ENCODE results near the gene GABBR1. TPM values are rescaled to one million over a fixed set of nuclear protein-coding genes. Genes with fewer than 3 reads are reported as not detected.

The GABBR1 gene
- total RNA-seq, 1 donor from 2014 or later: 19.3 TPM

GRCh38 chr6:29537714-29538403 lies 95.1 kb downstream of the GABBR1 start:
- H3K4me3 ChIP-seq: no peak overlapping the region
- H3K27ac ChIP-seq (replicated peaks): no peak overlapping the region
- intact Hi-C loops (cut with micrococcal nuclease): no loop called here
- no peaks in the 10 kb centered on the region for H3K9me3 ChIP-seq (replicated peaks)
- no peaks in the 10 kb centered on the region for H3K4me1 ChIP-seq
- DNase-seq: no peak
- no peak for TF ChIP-seq CTCF (IDR thresholded peaks at IDR 0.05; ENCODE audit: borderline replicate concordance)
- H3K36me3 ChIP-seq: no peaks in the 10 kb centered on the region
- H3K27me3 ChIP-seq (ENCODE audit: low read depth): peaks cover 27% of the 10 kb centered on the region

- no peaks in the 10 kb centered on the region for H3K27me3 ChIP-seq (ENCODE audit: low read depth)
- H3K4me3 ChIP-seq: no peak overlapping the region
- no peaks in the 10 kb centered on the region for H3K9me3 ChIP-seq (replicated peaks)
- intact Hi-C loops (cut with micrococcal nuclease): no loop called here
- no peaks in the 10 kb centered on the region for H3K36me3 ChIP-seq
- no peaks in the 10 kb centered on the region for H3K4me1 ChIP-seq
- no peak overlapping the region for H3K27ac ChIP-seq (replicated peaks)
- no peak for DNase-seq
- TF ChIP-seq CTCF (IDR thresholded peaks at IDR 0.05; ENCODE audit: borderline replicate concordance): no peak
These were observed 100.5 kb downstream of the GABBR1 start for GRCh38 chr6:29532320-29532951.

GRCh38 chr6:29531668-29532067 lies 101.3 kb downstream of the GABBR1 start:
- no peak for TF ChIP-seq CTCF (IDR thresholded peaks at IDR 0.05; ENCODE audit: borderline replicate concordance)
- H3K9me3 ChIP-seq (replicated peaks): no peaks in the 10 kb centered on the region
- no peak overlapping the region for H3K4me3 ChIP-seq
- H3K27me3 ChIP-seq (ENCODE audit: low read depth): peaks cover under 1% of the 10 kb centered on the region
- no peak overlapping the region for H3K27ac ChIP-seq (replicated peaks)
- H3K36me3 ChIP-seq: no peaks in the 10 kb centered on the region
- intact Hi-C loops (cut with micrococcal nuclease): no loop called here
- H3K4me1 ChIP-seq: no peaks in the 10 kb centered on the region
- no peak for DNase-seq

GRCh38 chr6:29530671-29531310 lies 102.2 kb downstream of the GABBR1 start:
- intact Hi-C loops (cut with micrococcal nuclease): no loop called here
- DNase-seq: no peak
- Histone ChIP-seq H3K9me3 (replicated peaks) (no peaks in the 10 kb centered on the region), H3K4me1 (no peaks in the 10 kb centered on the region), H3K27ac (replicated peaks) (no peak overlapping the region), H3K36me3 (no peaks in the 10 kb centered on the region), H3K27me3 (ENCODE audit: low read depth) (peaks cover 9% of the 10 kb centered on the region), H3K4me3 (no peak overlapping the region)
- no peak for TF ChIP-seq CTCF (IDR thresholded peaks at IDR 0.05; ENCODE audit: borderline replicate concordance)

GRCh38 chr6:29529956-29530355 lies 103.0 kb downstream of the GABBR1 start:
- Histone ChIP-seq H3K27ac (replicated peaks) (no peak overlapping the region), H3K9me3 (replicated peaks) (no peaks in the 10 kb centered on the region), H3K27me3 (ENCODE audit: low read depth) (peaks cover 9% of the 10 kb centered on the region), H3K36me3 (no peaks in the 10 kb centered on the region), H3K4me1 (no peaks in the 10 kb centered on the region), H3K4me3 (no peak overlapping the region)
- no peak for TF ChIP-seq CTCF (IDR thresholded peaks at IDR 0.05; ENCODE audit: borderline replicate concordance)
- no peak for DNase-seq
- intact Hi-C loops (cut with micrococcal nuclease): no loop called here
